ENCODE measurements around the gene IRGC.

DNA sequence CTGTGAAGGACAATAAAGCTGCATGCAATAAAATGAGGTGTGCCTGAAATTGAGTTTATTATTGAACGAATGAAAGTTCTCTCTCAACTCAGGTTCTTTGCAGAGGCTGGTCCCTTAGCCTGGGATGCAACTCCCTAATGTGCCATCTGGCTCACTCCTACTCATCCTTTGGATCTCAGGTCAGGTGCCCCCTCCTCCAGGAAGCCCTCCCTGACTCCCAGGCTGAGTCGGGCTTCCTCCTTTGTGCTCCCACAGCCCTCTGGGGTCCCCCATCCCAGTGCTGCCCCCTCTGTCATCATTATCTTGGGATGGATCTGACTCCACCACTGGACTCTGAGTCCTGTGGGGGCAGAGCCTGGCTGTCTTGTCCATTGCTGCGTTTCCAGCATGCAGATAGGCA lies 2.7 kb upstream of the IRGC start:
- TF ChIP-seq BHLHE40 (IDR thresholded peaks at IDR 0.05; ENCODE audit: borderline replicate concordance): no peak
- TF ChIP-seq ZNF384 (IDR thresholded peaks at IDR 0.05): no peak
- TF ChIP-seq FOXM1 (IDR thresholded peaks at IDR 0.05; ENCODE audit: borderline replicate concordance): no peak
- TF ChIP-seq ELF4 (IDR thresholded peaks at IDR 0.05): no peak
- no peak for TF ChIP-seq LEF1 (IDR thresholded peaks at IDR 0.05; ENCODE audit: borderline replicate concordance)
- TF ChIP-seq SUZ12 (IDR thresholded peaks at IDR 0.05): no peak
